HG03060 (cell line): ENCODE results near the gene SIGLEC7.

Experiments
- ATAC-seq: cut with Tn5 transposase; IDR thresholded peaks from one replicate; pipeline ENCODE4 v1.9.1; 2021; ENCODE audit warnings: low read depth, moderate number of reproducible peaks; ENCODE audit not compliant: unreplicated experiment

The SIGLEC7 gene

GRCh38 chr19:51196181-51196580, 54.1 kb downstream of the SIGLEC7 start:
- ATAC-seq, result no peak

DNA sequence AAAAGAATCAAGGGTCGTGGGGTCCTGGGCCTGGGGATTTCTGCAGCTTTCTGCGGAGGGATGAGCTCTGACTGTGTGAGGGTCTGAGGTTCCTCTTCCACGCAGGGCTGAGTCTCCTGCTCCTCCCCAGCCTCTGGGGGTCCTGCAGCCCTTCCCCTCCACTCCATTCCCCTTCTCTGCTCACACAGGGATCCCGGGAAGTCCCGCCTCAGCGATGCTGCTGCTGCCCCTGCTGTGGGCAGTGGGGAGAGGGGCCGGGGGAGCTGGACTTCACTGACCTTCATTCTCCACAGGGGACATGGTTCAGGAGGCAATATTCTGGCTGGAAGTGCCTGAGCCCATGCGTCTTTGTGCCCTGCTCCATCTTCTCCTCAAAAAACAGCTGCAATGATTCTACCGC, 56.5 kb downstream of the SIGLEC7 start:
- ATAC-seq, result no peak

- no peak for ATAC-seq
Observed at GRCh38 chr19:51200071-51200666, 58.1 kb downstream of the SIGLEC7 start.

DNA sequence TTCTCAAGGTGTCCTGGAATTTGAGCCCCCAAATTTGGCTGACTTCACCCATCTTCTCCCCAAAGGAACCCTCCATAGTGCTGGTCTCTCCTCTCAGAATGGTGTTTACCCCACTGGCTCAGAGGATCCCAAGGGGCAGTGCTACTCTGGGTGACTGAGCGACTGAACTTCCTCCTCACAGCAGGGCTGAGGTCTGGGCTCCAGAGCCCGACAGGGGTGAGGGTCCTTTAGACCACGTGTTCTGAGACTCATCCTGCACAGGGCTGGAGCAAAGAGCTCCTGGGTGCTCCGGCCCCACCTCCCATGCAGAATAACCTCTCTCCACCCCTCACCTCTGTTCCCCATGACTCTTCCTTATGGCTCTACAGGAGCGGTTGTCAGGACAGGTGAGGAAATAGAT, 59.6 kb downstream of the SIGLEC7 start:
- ATAC-seq, result no peak
